Posterior vena cava (tissue), 2 donors: ENCODE measurements around the gene RYK. TPM values are rescaled to one million over a fixed set of nuclear protein-coding genes. Genes with fewer than 3 reads are reported as not detected.

Experiments used
- DNase-seq: peaks from one replicate; pipeline ENCODE4 v3.0.0-alpha.2; 2020; ENCODE audit warnings: low spot score
- intact Hi-C, 2 donors: fragments of 100-400 bp; cut with DNase I; formaldehyde crosslinking; loops; one replicate each; pipeline versions ENCODE4 v1.14.1 to v1.14.2; 2022 to 2023
- total RNA-seq, 2 donors: library from RNA; stranded (reverse); fragmentation: NEBNext Ultra II Directional; extraction: Animal tissue kit (Norgen Biotek cat#: 25700); gene quantifications; one replicate each; pipeline ENCODE4 v1.2.1, GENCODE V29; 2021
- donor health status: DM: yes; HTN: yes; CAD: no.
- donor health status: DM: yes; HTN: yes; CAD: no.

The RYK gene
- total RNA-seq, 2 donors from 2014 or later, result 55.8 to 82.7 TPM

- DNase-seq, result no peak
- intact Hi-C loops, result no loop called here
Measured at GRCh38 chr3:134114726-134115125, 135.9 kb downstream of the RYK start.

- DNase-seq, result no peak
- intact Hi-C loops, result no loop called here
Measured at GRCh38 chr3:134111616-134112015, 139.0 kb downstream of the RYK start.

- DNase-seq, result no peak
- intact Hi-C loops, result no loop called here
Measured at GRCh38 chr3:134110963-134111362, 139.7 kb downstream of the RYK start.

Other genes starting within 250 kb of the RYK start
- 100 to 1,000 TPM in 1 of 2 donors, 10 to 100 TPM in 1; 87.8 to 102 TPM for gene SLCO2A1, start 220.9 kb downstream of the RYK start, total RNA-seq
- gene AMOTL2, start 123.6 kb upstream of the RYK start, total RNA-seq, result 10 to 100 TPM; 49.9 to 56.5 TPM
- gene ANAPC13, start 235.1 kb upstream of the RYK start, total RNA-seq, result 10 to 100 TPM; 33.5 to 43.5 TPM
- gene CEP63, start 235.2 kb upstream of the RYK start, total RNA-seq, result 10 to 100 TPM; 23.1 to 23.8 TPM